Measurements from ENCODE around the gene DTWD2. TPM values are rescaled to one million over a fixed set of nuclear protein-coding genes. Genes with fewer than 3 reads are reported as not detected.

DTWD2 gene
- total and polyA plus RNA-seq, 12 donors = 1.1 to 23.6 (median 8.5) TPM

- intact Hi-C loops (cut with DNase I) = no loop called here
- no peak overlapping the region for H3K4me3 ChIP-seq
- DNase-seq = no peak
- H3K27ac ChIP-seq = no peak overlapping the region
- no peak for TF ChIP-seq CTCF (IDR thresholded peaks at IDR 0.05)
- H3K4me1 ChIP-seq (replicated peaks in 1 of 2) = peaks cover 0 to 5% of the 10 kb centered on the region in 2 donors
- WGBS, 4 donors = 87 to 92% (median 89%) methylated on average over 3 of the region's 3 CpGs
- H3K36me3 ChIP-seq (replicated peaks in 1 of 2) = no peaks in the 10 kb centered on the region
- no peaks in the 10 kb centered on the region for H3K9me3 ChIP-seq (replicated peaks in 1 of 3)
- no peaks in the 10 kb centered on the region for H3K27me3 ChIP-seq
These were observed 44.8 kb upstream of the DTWD2 start for GRCh38 chr5:119033135-119033534.

- no peak overlapping the region for H3K4me3 ChIP-seq
- intact Hi-C loops (cut with DNase I) = no loop called here
- H3K27me3 ChIP-seq = no peaks in the 10 kb centered on the region
- no peak for DNase-seq
- TF ChIP-seq POLR2A (IDR thresholded peaks at IDR 0.05) (no peak), CTCF (IDR thresholded peaks at IDR 0.05) (no peak)
- no peak overlapping the region for H3K27ac ChIP-seq
- H3K4me1 ChIP-seq (replicated peaks in 1 of 2) = peaks cover 0 to 5% of the 10 kb centered on the region in 2 donors
- no peaks in the 10 kb centered on the region for H3K9me3 ChIP-seq (replicated peaks in 1 of 3)
- 72 to 96% (median 81%) methylated on average over 3 of the region's 3 CpGs for WGBS, 4 donors
- no peaks in the 10 kb centered on the region for H3K36me3 ChIP-seq (replicated peaks in 1 of 2)
These were observed 44.3 kb upstream of the DTWD2 start for GRCh38 chr5:119032656-119033055.

GRCh38 chr5:119031905-119032304, 43.6 kb upstream of the DTWD2 start:
- Histone ChIP-seq H3K27ac (no peak overlapping the region), H3K36me3 (replicated peaks in 1 of 2) (no peaks in the 10 kb centered on the region), H3K9me3 (replicated peaks in 1 of 3) (no peaks in the 10 kb centered on the region), H3K4me1 (replicated peaks in 1 of 2) (peaks cover 0 to 5% of the 10 kb centered on the region in 2 donors), H3K4me3 (no peak overlapping the region), H3K27me3 (no peaks in the 10 kb centered on the region)
- intact Hi-C loops (cut with DNase I) = no loop called here
- WGBS, 4 donors = 37 to 43% (median 39%) methylated on average over 4 of the region's 4 CpGs
- DNase-seq = peak in 5 of 7 donors; percentile 30 to 38 (median 35)
- TF ChIP-seq POLR2A (IDR thresholded peaks at IDR 0.05) (no peak), CTCF (IDR thresholded peaks at IDR 0.05) (no peak)

- 60 to 70% (median 68%) methylated on average over 5 of the region's 5 CpGs for WGBS, 4 donors
- Histone ChIP-seq H3K27me3 (no peaks in the 10 kb centered on the region), H3K27ac (no peak overlapping the region), H3K36me3 (replicated peaks in 1 of 2) (no peaks in the 10 kb centered on the region), H3K4me3 (no peak overlapping the region), H3K4me1 (replicated peaks in 1 of 2) (peaks cover 0 to under 1% of the 10 kb centered on the region in 2 donors), H3K9me3 (replicated peaks in 1 of 3) (no peaks in the 10 kb centered on the region)
- intact Hi-C loops (cut with DNase I) = no loop called here
- no peak for DNase-seq
- TF ChIP-seq CTCF (IDR thresholded peaks at IDR 0.05) (no peak), POLR2A (IDR thresholded peaks at IDR 0.05) (no peak)
These were observed 42.9 kb upstream of the DTWD2 start for GRCh38 chr5:119031011-119031886.

Measured in adrenal gland (tissue), 12 donors.